OCI-LY1 (cell line): ENCODE measurements around the gene DTX3.

Experiments used
- H2AFZ ChIP-seq: fragments of 200-600 bp; sonication (generic), shearing (Covaris generic); 2 replicates; pipeline ENCODE4 v1.6.0; 2014; ENCODE audit warnings: antibody characterized with exemption, mild to moderate bottlenecking, low read length
- H3F3A ChIP-seq: fragments of 200-600 bp; sonication (generic), shearing (Covaris generic); 2 replicates; pipeline ENCODE4 v1.6.0; 2014; ENCODE audit warnings: mild to moderate bottlenecking, antibody characterized with exemption, low read length, moderate library complexity; ENCODE audit not compliant: insufficient read depth
- H3K27ac ChIP-seq: fragments of 200-600 bp; sonication (generic); 2 replicates; pipeline ENCODE4 v1.5.1; 2014; ENCODE audit warnings: low read length, mixed run types, mild to moderate bottlenecking, low read depth; ENCODE audit not compliant: poor library complexity, severe bottlenecking
- H3K27me3 ChIP-seq: fragments of 200-600 bp; sonication (generic); 2 replicates; pipeline ENCODE4 v1.6.0; 2014; ENCODE audit warnings: antibody characterized with exemption, mild to moderate bottlenecking, low read length, moderate library complexity; ENCODE audit not compliant: insufficient read depth
- H3K36me3 ChIP-seq: fragments of 200-600 bp; sonication (generic); 2 replicates; pipeline ENCODE4 v1.6.1; 2014; ENCODE audit warnings: mild to moderate bottlenecking, antibody characterized with exemption, low read length, moderate library complexity, mixed read lengths; ENCODE audit not compliant: insufficient read depth
- H3K4me1 ChIP-seq: fragments of 200-600 bp; sonication (generic); 2 replicates; pipeline ENCODE4 v1.5.1; 2014; ENCODE audit warnings: mild to moderate bottlenecking, low read length, moderate library complexity; ENCODE audit not compliant: insufficient read depth, severe bottlenecking
- H3K4me2 ChIP-seq: fragments of 200-600 bp; sonication (generic), shearing (Covaris generic); 2 replicates; pipeline ENCODE4 v1.6.1; 2014; ENCODE audit warnings: low read length
- H3K4me3 ChIP-seq: fragments of 200-600 bp; sonication (generic); 2 replicates; pipeline ENCODE4 v1.5.1; 2014; ENCODE audit warnings: low read length, low read depth, mild to moderate bottlenecking, mixed read lengths; ENCODE audit not compliant: poor library complexity, severe bottlenecking
- H3K79me2 ChIP-seq: fragments of 200-600 bp; shearing (Covaris generic); 2 replicates; pipeline ENCODE4 v1.6.1; 2016; ENCODE audit warnings: mixed run types, low read length, mixed read lengths; ENCODE audit not compliant: insufficient read depth
- H3K9ac ChIP-seq: fragments of 200-600 bp; sonication (generic), shearing (Covaris generic); 2 replicates; pipeline ENCODE4 v1.6.1; 2014; ENCODE audit warnings: mild to moderate bottlenecking, low read length, mixed read lengths
- H3K9me2 ChIP-seq: fragments of 200-600 bp; sonication (generic), shearing (Covaris generic); 2 replicates; pipeline ENCODE4 v1.6.1; 2014; ENCODE audit warnings: low read depth, mild to moderate bottlenecking, low read length, mixed read lengths
- H3K9me3 ChIP-seq: fragments of 200-600 bp; shearing (Covaris generic); 2 replicates; pipeline ENCODE4 v1.6.1; 2014; ENCODE audit warnings: low read length, mixed read lengths
- H4K20me1 ChIP-seq: fragments of 200-600 bp; sonication (generic), shearing (Covaris generic); 2 replicates; pipeline ENCODE4 v1.6.0; 2016; ENCODE audit warnings: mild to moderate bottlenecking, low read length; ENCODE audit not compliant: insufficient read depth
- CTCF ChIP-seq: fragments of 200-600 bp; sonication (generic), shearing (Covaris generic); IDR thresholded peaks from 2 replicates; pipeline ENCODE4 v1.5.1; 2017; ENCODE audit warnings: mild to moderate bottlenecking, antibody characterized with exemption, low read length, moderate library complexity, mixed read lengths
- EZH2 ChIP-seq: fragments of 200-600 bp; sonication (generic), shearing (Covaris generic); IDR thresholded peaks from 2 replicates; pipeline ENCODE4 v1.8.0; 2017; ENCODE audit warnings: borderline replicate concordance, mixed run types, mild to moderate bottlenecking, antibody characterized with exemption, low read length, moderate library complexity, mixed read lengths

DTX3 gene

DNA sequence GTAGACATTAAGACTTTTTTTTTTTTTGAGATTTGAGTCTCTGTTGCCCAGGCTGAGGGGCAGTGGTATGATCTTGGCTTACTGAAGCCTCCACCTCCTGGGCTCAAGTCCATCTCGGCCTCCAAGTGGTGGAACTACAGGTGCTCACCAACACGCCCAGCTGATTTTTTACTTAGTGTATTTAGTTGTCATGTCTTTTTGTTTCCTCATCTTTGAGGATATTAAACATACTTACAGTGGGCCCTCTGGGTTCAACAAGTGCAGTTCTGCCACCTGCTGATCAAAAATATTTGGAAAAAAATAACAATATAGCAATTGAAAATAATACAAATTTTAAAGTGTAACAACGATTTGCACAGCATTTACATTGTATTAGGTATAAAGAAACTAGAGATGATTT is 32.7 kb downstream of the DTX3 start:
- Histone ChIP-seq H3K36me3 (no peaks in the 10 kb centered on the region), H3K9ac (no peak overlapping the region)

GRCh38 chr12:57638096-57638495 is 33.5 kb downstream of the DTX3 start:
- TF ChIP-seq CTCF (no peak), EZH2 (no peak)
- H3K4me1 ChIP-seq, result peaks cover 5% of the 10 kb centered on the region
- no peaks in the 10 kb centered on the region for H4K20me1 ChIP-seq
- H3K9me3 ChIP-seq, result no peaks in the 10 kb centered on the region
- H2AFZ ChIP-seq, result no peak overlapping the region
- H3K36me3 ChIP-seq, result no peaks in the 10 kb centered on the region
- no peaks in the 10 kb centered on the region for H3K27me3 ChIP-seq
- no peak overlapping the region for H3K27ac ChIP-seq
- H3K9ac ChIP-seq, result no peak overlapping the region
- H3K9me2 ChIP-seq, result no peaks in the 10 kb centered on the region
- H3K79me2 ChIP-seq, result no peaks in the 10 kb centered on the region
- H3K4me3 ChIP-seq, result no peak overlapping the region
- no peaks in the 10 kb centered on the region for H3F3A ChIP-seq
- H3K4me2 ChIP-seq, result no peak overlapping the region

More for the DNA sequence above, 32.7 kb downstream of the DTX3 start:
- H3K27me3 ChIP-seq, result no peaks in the 10 kb centered on the region
- no peak overlapping the region for H3K4me3 ChIP-seq
- H3K9me2 ChIP-seq, result no peaks in the 10 kb centered on the region
- no peaks in the 10 kb centered on the region for H3K79me2 ChIP-seq
- no peaks in the 10 kb centered on the region for H3F3A ChIP-seq
- no peak overlapping the region for H2AFZ ChIP-seq
- H3K9me3 ChIP-seq, result no peaks in the 10 kb centered on the region
- no peaks in the 10 kb centered on the region for H4K20me1 ChIP-seq
- TF ChIP-seq EZH2 (no peak), CTCF (0 out of 2 replicates have a peak, but pooled peaks have one; percentile 13)
- H3K4me1 ChIP-seq, result peaks cover 10% of the 10 kb centered on the region
- no peak overlapping the region for H3K27ac ChIP-seq
- no peak overlapping the region for H3K4me2 ChIP-seq

- Histone ChIP-seq H3K4me2 (no peak overlapping the region), H3F3A (no peaks in the 10 kb centered on the region), H3K27ac (no peak overlapping the region)
Observed at GRCh38 chr12:57640175-57641042, 35.8 kb downstream of the DTX3 start.

More at GRCh38 chr12:57640175-57641042, 35.8 kb downstream of the DTX3 start:
- Histone ChIP-seq H3K36me3 (no peaks in the 10 kb centered on the region), H2AFZ (no peak overlapping the region), H4K20me1 (no peaks in the 10 kb centered on the region), H3K9ac (no peak overlapping the region), H3K79me2 (no peaks in the 10 kb centered on the region), H3K4me3 (no peak overlapping the region), H3K27me3 (no peaks in the 10 kb centered on the region), H3K9me3 (no peaks in the 10 kb centered on the region), H3K4me1 (no peaks in the 10 kb centered on the region), H3K9me2 (no peaks in the 10 kb centered on the region)
- TF ChIP-seq CTCF (no peak), EZH2 (no peak)
